Vagina (tissue), 2 donors: ENCODE results near the gene DNAJA3. TPM values are rescaled to one million over a fixed set of nuclear protein-coding genes. Genes with fewer than 3 reads are reported as not detected.

Source experiments
- DNase-seq, 2 donors: peaks; one replicate each; pipeline ENCODE4 v3.0.0-alpha.2; 2017; ENCODE audit errors: extremely low spot score in 2 of 2
- H3K27ac ChIP-seq: fragments of 200-600 bp; sonication (generic); one replicate; pipeline ENCODE4 v1.5.1; 2019
- H3K27me3 ChIP-seq: fragments of 200-600 bp; sonication (generic); one replicate; pipeline ENCODE4 v1.5.1; 2019
- H3K36me3 ChIP-seq, 2 donors: fragments of 200-600 bp; sonication (generic); one replicate each; pipeline ENCODE4 v1.5.1; 2017 to 2019
- H3K4me1 ChIP-seq: fragments of 200-600 bp; sonication (generic); one replicate; pipeline ENCODE4 v1.5.1; 2019
- H3K4me3 ChIP-seq, 2 donors: fragments of 200-600 bp; sonication (generic); 1 replicate in 1 of 2; 2 replicates in 1 of 2; pipeline ENCODE4 v1.5.1; 2016 to 2019
- H3K9me3 ChIP-seq: fragments of 200-600 bp; sonication (generic); one replicate; pipeline ENCODE4 v1.5.1; 2019
- POLR2A ChIP-seq, 2 donors: fragments of 450-650 bp; IDR thresholded peaks; one replicate each; pipeline ENCODE4 v1.6.1; 2017; ENCODE audit warnings: antibody characterized with exemption in 2 of 2, mild to moderate bottlenecking in 2 of 2, moderate library complexity in 2 of 2
- POLR2AphosphoS5 ChIP-seq, 2 donors: sonication (generic); formaldehyde crosslinking; IDR thresholded peaks; one replicate each; pipeline ENCODE4 v1.9.0; 2017; ENCODE audit warnings: antibody characterized with exemption in 2 of 2, mild to moderate bottlenecking in 2 of 2, low read depth in 1 of 2; ENCODE audit not compliant: insufficient read depth in 1 of 2
- intact Hi-C: fragments of 100-400 bp; cut with DNase I; formaldehyde crosslinking; loops from one replicate; pipeline ENCODE4 v1.15.1; 2023
- total RNA-seq: library from RNA; depleted of rRNA; stranded (reverse); fragments of >200 nt; gene quantifications from one replicate; pipeline ENCODE4 v1.2.3, GENCODE V29; 2016
- TF ChIP-seq, protein P1 (sequence below), 3 experiments: fragments of 450-650 bp in 2 of 3; fragments of 200-600 bp in 1 of 3; sonication (generic) in 1 of 3; IDR thresholded peaks; one replicate each; pipeline ENCODE4 v1.5.1; 2017 to 2019; ENCODE audit warnings: antibody characterized with exemption in 3 of 3, mild to moderate bottlenecking in 2 of 3, moderate library complexity in 2 of 3

The DNAJA3 gene
- total RNA-seq, 1 donor from 2014 or later, result 33.6 TPM

DNA sequence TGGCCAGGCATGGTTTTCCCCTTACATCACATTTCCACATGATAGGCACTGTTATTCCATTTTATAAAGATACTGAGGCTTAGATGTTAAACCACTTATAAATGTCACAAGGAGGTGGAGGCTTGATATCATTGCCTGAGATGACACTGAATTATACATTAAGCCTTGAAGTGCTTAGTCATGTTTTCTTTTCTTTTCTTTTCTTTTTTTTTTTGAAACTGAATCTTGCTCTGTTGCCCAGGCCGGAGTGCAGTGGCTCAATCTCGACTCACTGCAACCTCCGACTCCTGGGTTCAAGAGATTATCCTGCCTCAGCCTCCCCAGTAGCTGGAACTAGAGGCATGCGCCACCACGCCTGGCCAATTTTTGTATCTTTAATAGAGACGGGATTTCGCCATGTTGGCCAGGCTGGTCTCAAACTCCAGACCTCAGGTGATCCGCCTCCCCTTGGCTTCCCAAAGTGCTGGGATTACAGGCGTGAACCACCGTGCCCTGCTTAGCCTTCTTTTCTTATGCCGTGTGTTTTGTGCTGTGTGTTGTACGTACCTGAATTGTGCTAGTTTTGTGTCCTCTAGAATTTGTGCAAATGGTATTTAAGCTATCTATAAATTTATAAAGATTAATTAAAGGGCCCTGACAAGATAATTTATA is 1.2 kb downstream of the DNAJA3 start:
- DNase-seq, result no peak
- Histone ChIP-seq H3K36me3 (peaks cover 0 to 9% of the 10 kb centered on the region in 2 donors), H3K4me1 (peaks cover 23% of the 10 kb centered on the region), H3K4me3 (peak overlapping the region; percentile 58 to 78), H3K27me3 (no peaks in the 10 kb centered on the region), H3K27ac (peak overlapping the region; percentile 87), H3K9me3 (no peaks in the 10 kb centered on the region)
- no peak for TF ChIP-seq POLR2AphosphoS5 (IDR thresholded peaks at IDR 0.05; ENCODE audit: insufficient read depth in 1 of 2, low read depth in 1 of 2)
- TF ChIP-seq, protein P1, sequence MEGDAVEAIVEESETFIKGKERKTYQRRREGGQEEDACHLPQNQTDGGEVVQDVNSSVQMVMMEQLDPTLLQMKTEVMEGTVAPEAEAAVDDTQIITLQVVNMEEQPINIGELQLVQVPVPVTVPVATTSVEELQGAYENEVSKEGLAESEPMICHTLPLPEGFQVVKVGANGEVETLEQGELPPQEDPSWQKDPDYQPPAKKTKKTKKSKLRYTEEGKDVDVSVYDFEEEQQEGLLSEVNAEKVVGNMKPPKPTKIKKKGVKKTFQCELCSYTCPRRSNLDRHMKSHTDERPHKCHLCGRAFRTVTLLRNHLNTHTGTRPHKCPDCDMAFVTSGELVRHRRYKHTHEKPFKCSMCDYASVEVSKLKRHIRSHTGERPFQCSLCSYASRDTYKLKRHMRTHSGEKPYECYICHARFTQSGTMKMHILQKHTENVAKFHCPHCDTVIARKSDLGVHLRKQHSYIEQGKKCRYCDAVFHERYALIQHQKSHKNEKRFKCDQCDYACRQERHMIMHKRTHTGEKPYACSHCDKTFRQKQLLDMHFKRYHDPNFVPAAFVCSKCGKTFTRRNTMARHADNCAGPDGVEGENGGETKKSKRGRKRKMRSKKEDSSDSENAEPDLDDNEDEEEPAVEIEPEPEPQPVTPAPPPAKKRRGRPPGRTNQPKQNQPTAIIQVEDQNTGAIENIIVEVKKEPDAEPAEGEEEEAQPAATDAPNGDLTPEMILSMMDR (IDR thresholded peaks at IDR 0.05), result no peak
- no peak for TF ChIP-seq POLR2A (IDR thresholded peaks at IDR 0.05)
- intact Hi-C loops, result no loop called here

DNA sequence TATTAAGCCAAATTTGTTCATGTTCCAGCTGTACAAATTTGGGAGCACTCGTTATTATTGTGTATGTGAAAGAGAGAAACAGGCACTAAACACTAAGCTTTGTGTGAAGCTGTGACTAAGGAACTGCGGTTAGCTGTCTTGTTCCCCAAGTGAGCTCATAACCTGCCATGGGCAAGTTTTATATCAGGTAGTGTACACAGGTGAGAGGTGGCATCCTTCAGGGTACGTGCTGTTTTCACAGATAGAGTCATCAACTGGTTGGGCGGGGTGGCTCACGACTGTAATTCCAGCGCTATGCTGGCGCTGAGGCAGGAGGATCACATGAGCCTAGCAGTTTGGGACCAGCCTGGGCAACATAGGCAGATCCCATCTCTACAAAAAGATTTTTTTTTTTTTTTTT is 2.8 kb downstream of the DNAJA3 start:
- H3K9me3 ChIP-seq, result no peaks in the 10 kb centered on the region

DNA sequence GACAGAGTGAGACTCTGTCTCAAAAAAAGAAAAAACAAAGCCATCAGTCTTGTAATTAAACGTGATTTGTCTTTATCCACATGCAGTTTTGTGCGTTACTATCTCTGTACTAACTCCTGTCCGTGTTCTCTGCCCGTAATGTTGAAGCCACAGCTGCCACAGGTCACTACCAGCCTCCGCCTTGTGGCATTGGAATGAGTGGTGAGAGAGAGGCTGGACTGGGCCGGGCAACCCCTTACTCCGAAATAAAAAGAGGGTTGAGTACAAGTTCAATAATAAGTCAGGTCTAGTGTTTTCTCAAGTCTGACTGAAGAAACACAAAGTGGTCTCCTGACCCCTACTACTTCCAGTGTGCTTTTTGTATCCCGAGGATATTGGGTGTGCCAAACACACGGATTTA is 5.4 kb downstream of the DNAJA3 start:
- Histone ChIP-seq H3K27me3 (no peaks in the 10 kb centered on the region), H3K4me3 (no peak overlapping the region), H3K27ac (no peak overlapping the region), H3K9me3 (no peaks in the 10 kb centered on the region), H3K4me1 (peaks cover 18% of the 10 kb centered on the region), H3K36me3 (peaks cover 0 to 27% of the 10 kb centered on the region in 2 donors)
- intact Hi-C loops, result no loop called here
- no peak for DNase-seq
- TF ChIP-seq, protein P1 (IDR thresholded peaks at IDR 0.05), result no peak
- no peak for TF ChIP-seq POLR2A (IDR thresholded peaks at IDR 0.05)
- TF ChIP-seq POLR2AphosphoS5 (IDR thresholded peaks at IDR 0.05; ENCODE audit: insufficient read depth in 1 of 2, low read depth in 1 of 2), result no peak

More for the DNA sequence above, 2.8 kb downstream of the DNAJA3 start:
- DNase-seq, result no peak
- H3K4me3 ChIP-seq, result no peak overlapping the region
- H3K27ac ChIP-seq, result no peak overlapping the region
- TF ChIP-seq POLR2AphosphoS5 (IDR thresholded peaks at IDR 0.05; ENCODE audit: insufficient read depth in 1 of 2, low read depth in 1 of 2) (peak in 1 of 2 donors; percentile 9), POLR2A (IDR thresholded peaks at IDR 0.05) (no peak)
- TF ChIP-seq, protein P1 (IDR thresholded peaks at IDR 0.05), result no peak
- H3K36me3 ChIP-seq, result peaks cover 0 to 10% of the 10 kb centered on the region in 2 donors
- H3K27me3 ChIP-seq, result no peaks in the 10 kb centered on the region
- peaks cover 23% of the 10 kb centered on the region for H3K4me1 ChIP-seq
- intact Hi-C loops, result no loop called here

DNA sequence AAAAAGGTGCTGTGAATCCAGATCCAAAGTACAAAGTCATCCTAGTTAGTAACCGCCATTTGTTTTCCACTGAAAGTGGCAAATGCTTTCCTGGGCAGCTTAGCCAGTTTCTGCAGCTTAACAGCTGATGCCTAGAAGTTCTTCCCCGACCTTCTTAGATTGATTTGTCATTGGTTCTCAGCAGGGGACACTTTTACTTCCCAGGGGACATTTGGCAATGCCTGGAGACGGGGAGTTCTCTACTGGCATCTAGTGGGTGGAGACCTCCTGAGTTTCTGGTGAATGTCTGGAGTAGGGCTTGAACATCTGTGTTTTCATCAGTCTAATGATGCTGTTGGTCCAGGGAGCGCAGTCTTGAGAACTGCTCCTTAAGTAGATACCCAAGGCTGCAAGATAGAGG is 7.6 kb downstream of the DNAJA3 start:
- no peaks in the 10 kb centered on the region for H3K4me1 ChIP-seq
- no peaks in the 10 kb centered on the region for H3K27me3 ChIP-seq
- H3K9me3 ChIP-seq, result no peaks in the 10 kb centered on the region
- H3K4me3 ChIP-seq, result no peak overlapping the region
- H3K27ac ChIP-seq, result no peak overlapping the region
- DNase-seq, result no peak
- TF ChIP-seq POLR2A (IDR thresholded peaks at IDR 0.05) (no peak), POLR2AphosphoS5 (IDR thresholded peaks at IDR 0.05; ENCODE audit: insufficient read depth in 1 of 2, low read depth in 1 of 2) (no peak)
- TF ChIP-seq, protein P1 (IDR thresholded peaks at IDR 0.05), result no peak
- intact Hi-C loops, result no loop called here
- peaks cover 0 to 43% of the 10 kb centered on the region in 2 donors for H3K36me3 ChIP-seq
